Left ventricle myocardium inferior (tissue), 1 donor: ENCODE data around the gene IDH3G. TPM values are rescaled to one million over a fixed set of nuclear protein-coding genes. Genes with fewer than 3 reads are reported as not detected.
"Not testable (repeated sequence)": the region's sequence is repeated elsewhere in the genome, so short reads cannot be mapped to it uniquely, and the experiment has no call there.

Source experiments
- DNase-seq: peaks from one replicate; pipeline ENCODE4 v3.0.0-alpha.2; 2020
- H3K27ac ChIP-seq: fragments of 200-600 bp; replicated peaks from 2 replicates; pipeline ENCODE4 v1.8.0; 2021
- H3K27me3 ChIP-seq: fragments of 200-600 bp; 2 replicates; pipeline ENCODE4 v1.8.0; 2021; ENCODE audit warnings: low read depth
- H3K36me3 ChIP-seq: fragments of 200-600 bp; 2 replicates; pipeline ENCODE4 v1.8.0; 2021
- H3K4me1 ChIP-seq: fragments of 200-600 bp; 2 replicates; pipeline ENCODE4 v1.8.0; 2021
- H3K4me3 ChIP-seq: fragments of 200-600 bp; 2 replicates; pipeline ENCODE4 v1.8.0; 2021; ENCODE audit warnings: mild to moderate bottlenecking, moderate library complexity
- H3K9me3 ChIP-seq: fragments of 200-600 bp; replicated peaks from 2 replicates; pipeline ENCODE4 v1.8.0; 2021
- CTCF ChIP-seq: fragments of 200-600 bp; IDR thresholded peaks from 2 replicates; pipeline ENCODE4 v1.8.0; 2021; ENCODE audit warnings: antibody characterized with exemption, mild to moderate bottlenecking, borderline replicate concordance
- intact Hi-C: fragments of 100-400 bp; cut with micrococcal nuclease; formaldehyde crosslinking; loops from one replicate; pipeline ENCODE4 v1.11.0; 2022
- total RNA-seq: library from RNA; stranded (reverse); fragmentation: NEBNext Ultra II Directional; extraction: Animal tissue kit (Norgen Biotek cat#: 25700); gene quantifications from one replicate; pipeline ENCODE4 v1.2.1, GENCODE V29; 2021
- donor health status: DM: no; HTN: yes; CAD: no; lungs with severe emphysema.

The IDH3G gene
- total RNA-seq, 1 donor from 2014 or later, result 72.5 TPM

GRCh38 chrX:153746359-153746758 is 47.8 kb downstream of the IDH3G start:
- Histone ChIP-seq H3K4me3 (no peak overlapping the region), H3K9me3 (no peaks in the 10 kb centered on the region), H3K4me1 (peaks cover 17% of the 10 kb centered on the region), H3K27ac (no peak overlapping the region), H3K36me3 (no peaks in the 10 kb centered on the region), H3K27me3 (no peaks in the 10 kb centered on the region)
- intact Hi-C loops, result no loop called here
- no peak for TF ChIP-seq CTCF
- DNase-seq, result no peak

GRCh38 chrX:153745067-153745433 is 49.1 kb downstream of the IDH3G start:
- not testable (repeated sequence) for DNase-seq, H3K27ac ChIP-seq

GRCh38 chrX:153744210-153745066 is 49.7 kb downstream of the IDH3G start:
- no peaks in the 10 kb centered on the region for H3K9me3 ChIP-seq
- H3K27ac ChIP-seq, result no peak overlapping the region
- no peaks in the 10 kb centered on the region for H3K27me3 ChIP-seq
- no peaks in the 10 kb centered on the region for H3K36me3 ChIP-seq
- H3K4me3 ChIP-seq, result peak overlapping the region; percentile 27
- H3K4me1 ChIP-seq, result peaks cover 17% of the 10 kb centered on the region
- no peak for TF ChIP-seq CTCF
- DNase-seq, result no peak
- intact Hi-C loops, result no loop called here

More at GRCh38 chrX:153745067-153745433, 49.1 kb downstream of the IDH3G start:
- intact Hi-C loops, H3K4me3 ChIP-seq, H3K27me3 ChIP-seq, H3K9me3 ChIP-seq, H3K36me3 ChIP-seq: not testable (repeated sequence)
- H3K4me1 ChIP-seq, result peaks cover 17% of the 10 kb centered on the region

GRCh38 chrX:153743468-153744209 is 50.5 kb downstream of the IDH3G start:
- H3K27me3 ChIP-seq, H3K9me3 ChIP-seq, H3K27ac ChIP-seq, intact Hi-C loops, H3K36me3 ChIP-seq: not testable (repeated sequence)
- peak overlapping the region; percentile 27 for H3K4me3 ChIP-seq
- peaks cover 17% of the 10 kb centered on the region for H3K4me1 ChIP-seq
- DNase-seq, result peak; percentile 52

GRCh38 chrX:153742796-153743467 is 51.2 kb downstream of the IDH3G start:
- not testable (repeated sequence) for H3K27ac ChIP-seq, DNase-seq

GRCh38 chrX:153742111-153742510 is 52.1 kb downstream of the IDH3G start:
- H3K36me3 ChIP-seq, intact Hi-C loops, H3K4me3 ChIP-seq, H3K27ac ChIP-seq, DNase-seq, H3K27me3 ChIP-seq, H3K9me3 ChIP-seq: not testable (repeated sequence)
- peaks cover 17% of the 10 kb centered on the region for H3K4me1 ChIP-seq

More at GRCh38 chrX:153742796-153743467, 51.2 kb downstream of the IDH3G start:
- H3K27me3 ChIP-seq, H3K4me3 ChIP-seq, H3K36me3 ChIP-seq, intact Hi-C loops, H3K9me3 ChIP-seq: not testable (repeated sequence)
- peaks cover 17% of the 10 kb centered on the region for H3K4me1 ChIP-seq

GRCh38 chrX:153741446-153741845 is 52.7 kb downstream of the IDH3G start:
- Histone ChIP-seq H3K9me3 (no peaks in the 10 kb centered on the region), H3K27me3 (no peaks in the 10 kb centered on the region), H3K36me3 (peaks cover 9% of the 10 kb centered on the region), H3K27ac (no peak overlapping the region), H3K4me3 (no peak overlapping the region), H3K4me1 (peaks cover 17% of the 10 kb centered on the region)
- no peak for DNase-seq
- intact Hi-C loops, result no loop called here
- no peak for TF ChIP-seq CTCF
